ENCODE measurements around the gene BACH2.

DNA sequence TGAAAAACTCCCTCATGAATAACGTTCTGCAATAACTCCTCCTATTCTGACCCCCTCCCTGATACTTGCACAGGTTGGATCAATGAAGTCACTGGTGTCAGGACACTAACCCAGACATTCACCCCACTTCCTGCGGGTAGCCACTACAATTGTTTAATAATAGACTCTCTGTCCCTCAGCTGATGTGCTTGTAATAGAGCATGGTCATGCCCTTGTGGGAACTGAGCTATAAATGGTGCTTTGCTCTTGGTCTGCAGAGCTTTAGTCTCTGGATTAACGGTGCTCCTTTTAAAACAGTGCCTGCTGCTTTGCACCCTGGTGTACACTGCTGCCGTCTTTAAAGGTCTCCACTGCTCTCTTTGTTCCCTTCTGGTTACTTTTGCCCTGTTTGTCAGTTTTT is 127.3 kb downstream of the BACH2 start:
- TF ChIP-seq, protein P1, sequence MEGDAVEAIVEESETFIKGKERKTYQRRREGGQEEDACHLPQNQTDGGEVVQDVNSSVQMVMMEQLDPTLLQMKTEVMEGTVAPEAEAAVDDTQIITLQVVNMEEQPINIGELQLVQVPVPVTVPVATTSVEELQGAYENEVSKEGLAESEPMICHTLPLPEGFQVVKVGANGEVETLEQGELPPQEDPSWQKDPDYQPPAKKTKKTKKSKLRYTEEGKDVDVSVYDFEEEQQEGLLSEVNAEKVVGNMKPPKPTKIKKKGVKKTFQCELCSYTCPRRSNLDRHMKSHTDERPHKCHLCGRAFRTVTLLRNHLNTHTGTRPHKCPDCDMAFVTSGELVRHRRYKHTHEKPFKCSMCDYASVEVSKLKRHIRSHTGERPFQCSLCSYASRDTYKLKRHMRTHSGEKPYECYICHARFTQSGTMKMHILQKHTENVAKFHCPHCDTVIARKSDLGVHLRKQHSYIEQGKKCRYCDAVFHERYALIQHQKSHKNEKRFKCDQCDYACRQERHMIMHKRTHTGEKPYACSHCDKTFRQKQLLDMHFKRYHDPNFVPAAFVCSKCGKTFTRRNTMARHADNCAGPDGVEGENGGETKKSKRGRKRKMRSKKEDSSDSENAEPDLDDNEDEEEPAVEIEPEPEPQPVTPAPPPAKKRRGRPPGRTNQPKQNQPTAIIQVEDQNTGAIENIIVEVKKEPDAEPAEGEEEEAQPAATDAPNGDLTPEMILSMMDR (IDR thresholded peaks at IDR 0.05), result no peak
- no peak for TF ChIP-seq POLR2A (IDR thresholded peaks at IDR 0.05)
